IPS-15b (cell line): ENCODE results near the gene RGS7.
"Not testable (repeated sequence)": the region's sequence is repeated elsewhere in the genome, so short reads cannot be mapped to it uniquely, and the experiment has no call there.

Source experiments
- H3K27me3 ChIP-seq: one replicate; pipeline ENCODE4 v1.6.1; 2013; ENCODE audit warnings: low read length; ENCODE audit not compliant: control insufficient read depth, insufficient read depth
- H3K36me3 ChIP-seq: one replicate; pipeline ENCODE4 v1.6.1; 2013; ENCODE audit warnings: low read length; ENCODE audit not compliant: control insufficient read depth, insufficient read depth
- H3K4me1 ChIP-seq: one replicate; pipeline ENCODE4 v1.6.1; 2013; ENCODE audit warnings: mild to moderate bottlenecking, low read length; ENCODE audit not compliant: control insufficient read depth, insufficient read depth
- H3K4me3 ChIP-seq: one replicate; pipeline ENCODE4 v1.5.1; 2013; ENCODE audit warnings: low read depth, low read length
- H3K9ac ChIP-seq: one replicate; pipeline ENCODE4 v1.6.1; 2013; ENCODE audit warnings: low read depth, mild to moderate bottlenecking, low read length
- H3K9me3 ChIP-seq: one replicate; pipeline ENCODE4 v1.6.1; 2013; ENCODE audit warnings: mild to moderate bottlenecking, low read length; ENCODE audit not compliant: control insufficient read depth, insufficient read depth

The RGS7 gene

DNA sequence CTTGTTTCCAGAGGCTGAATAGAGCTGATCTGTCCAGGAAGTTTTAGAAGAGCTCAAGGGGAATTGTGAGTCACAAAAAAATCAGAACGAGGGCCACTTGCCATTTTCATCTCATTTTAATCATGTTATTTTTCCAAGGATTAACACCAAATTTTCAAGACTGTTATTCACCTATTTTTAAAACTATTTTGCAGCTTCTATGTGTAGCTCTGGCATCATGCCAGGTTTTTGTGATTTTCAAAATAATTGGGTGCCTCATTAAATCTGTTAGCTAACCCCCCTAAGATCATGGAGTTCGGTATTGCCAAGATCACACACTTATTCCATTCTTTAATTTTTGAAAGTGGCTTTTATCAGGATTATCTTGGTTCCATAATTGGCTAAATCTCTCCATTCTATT is 90.9 kb downstream of the RGS7 start:
- Histone ChIP-seq H3K4me1 (no peaks in the 10 kb centered on the region), H3K4me3 (no peak overlapping the region), H3K9ac (no peak overlapping the region), H3K9me3 (no peaks in the 10 kb centered on the region), H3K27me3 (no peaks in the 10 kb centered on the region), H3K36me3 (no peaks in the 10 kb centered on the region)

DNA sequence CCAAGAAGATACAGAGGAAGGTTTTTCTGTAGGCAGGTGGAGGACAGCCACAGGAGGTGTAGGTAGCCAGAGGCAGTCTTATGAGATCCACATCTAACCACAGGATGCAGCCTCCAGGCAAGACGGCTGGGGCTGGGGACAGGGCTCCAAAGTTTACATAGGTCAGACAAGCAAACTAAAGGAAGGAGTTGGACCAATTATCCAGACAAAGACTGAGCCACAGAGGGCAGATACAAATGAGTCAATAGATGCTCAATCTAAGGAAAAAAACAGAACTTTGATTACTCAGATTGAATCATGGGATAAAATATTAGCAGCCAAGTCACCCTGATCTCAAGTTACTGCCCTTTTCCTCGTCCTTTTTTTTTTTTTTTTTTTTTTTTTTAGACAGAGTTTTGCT is 91.6 kb downstream of the RGS7 start:
- Histone ChIP-seq H3K4me1 (no peaks in the 10 kb centered on the region), H3K4me3 (no peak overlapping the region), H3K9me3 (no peaks in the 10 kb centered on the region), H3K27me3 (no peaks in the 10 kb centered on the region), H3K36me3 (no peaks in the 10 kb centered on the region), H3K9ac (no peak overlapping the region)

DNA sequence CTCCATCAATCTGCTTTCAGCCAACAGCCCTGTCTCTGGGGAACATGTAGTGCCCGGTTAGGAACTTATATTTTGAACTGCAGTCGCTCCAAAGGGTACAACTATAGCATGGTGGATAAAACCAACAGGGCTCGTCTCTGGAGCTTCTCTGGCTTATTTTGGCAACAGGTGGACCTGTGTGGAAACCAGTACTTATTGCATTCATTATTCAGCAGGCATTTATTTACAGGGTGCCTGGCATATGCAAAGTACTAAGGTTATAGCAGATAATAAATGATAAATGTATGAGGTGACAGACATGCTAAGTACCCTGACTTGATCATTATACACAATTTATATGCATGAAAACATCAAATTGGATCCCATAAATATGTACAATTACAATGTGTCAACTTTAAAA is 93.7 kb downstream of the RGS7 start:
- H3K9ac ChIP-seq: no peak overlapping the region
- no peaks in the 10 kb centered on the region for H3K27me3 ChIP-seq
- no peaks in the 10 kb centered on the region for H3K9me3 ChIP-seq
- no peak overlapping the region for H3K4me3 ChIP-seq
- H3K36me3 ChIP-seq: no peaks in the 10 kb centered on the region
- H3K4me1 ChIP-seq: no peaks in the 10 kb centered on the region

DNA sequence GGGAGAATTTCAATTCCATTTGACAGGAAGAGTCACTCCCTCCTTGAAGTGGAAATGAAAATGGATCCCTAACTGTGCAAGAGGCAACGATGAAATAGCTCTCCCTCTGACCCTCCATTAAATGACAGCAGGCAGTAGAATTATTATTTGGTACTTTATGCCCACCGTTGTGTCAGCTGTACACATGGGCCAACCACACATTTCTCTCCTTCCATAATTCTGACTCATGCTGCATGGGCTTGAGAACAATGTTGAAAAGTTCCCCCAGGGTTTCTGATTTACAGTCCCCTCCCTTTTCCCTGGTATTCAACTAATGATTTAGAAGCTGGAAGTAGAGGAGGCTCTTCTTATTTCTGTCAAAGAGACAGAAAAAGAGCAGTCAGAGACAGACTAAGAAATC is 103.5 kb downstream of the RGS7 start:
- no peak overlapping the region for H3K4me3 ChIP-seq
- no peaks in the 10 kb centered on the region for H3K27me3 ChIP-seq
- H3K9ac ChIP-seq: no peak overlapping the region
- no peaks in the 10 kb centered on the region for H3K36me3 ChIP-seq
- H3K4me1 ChIP-seq: no peaks in the 10 kb centered on the region
- no peaks in the 10 kb centered on the region for H3K9me3 ChIP-seq

DNA sequence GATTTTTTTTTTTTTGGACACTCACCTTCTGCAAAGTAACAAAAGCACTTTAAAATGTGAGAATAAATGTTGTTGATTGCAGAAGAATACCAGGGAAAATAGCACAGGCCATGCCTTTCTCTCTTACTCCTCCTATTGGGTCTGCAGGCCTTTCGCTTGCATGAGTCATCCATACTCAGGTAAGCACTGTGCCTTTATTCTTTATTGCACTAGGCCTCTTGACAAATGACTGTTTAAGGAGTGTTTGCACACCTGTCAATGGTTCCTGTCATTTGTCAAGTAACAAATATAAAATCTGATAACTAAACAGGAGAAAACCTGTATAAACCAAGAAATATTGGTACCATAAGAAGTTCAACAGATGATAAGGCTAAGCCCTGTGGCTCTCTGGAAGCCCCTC is 106.5 kb downstream of the RGS7 start:
- H3K9me3 ChIP-seq: no peaks in the 10 kb centered on the region
- no peaks in the 10 kb centered on the region for H3K36me3 ChIP-seq
- H3K27me3 ChIP-seq: no peaks in the 10 kb centered on the region
- no peak overlapping the region for H3K4me3 ChIP-seq
- H3K9ac ChIP-seq: no peak overlapping the region
- H3K4me1 ChIP-seq: peaks cover 5% of the 10 kb centered on the region

DNA sequence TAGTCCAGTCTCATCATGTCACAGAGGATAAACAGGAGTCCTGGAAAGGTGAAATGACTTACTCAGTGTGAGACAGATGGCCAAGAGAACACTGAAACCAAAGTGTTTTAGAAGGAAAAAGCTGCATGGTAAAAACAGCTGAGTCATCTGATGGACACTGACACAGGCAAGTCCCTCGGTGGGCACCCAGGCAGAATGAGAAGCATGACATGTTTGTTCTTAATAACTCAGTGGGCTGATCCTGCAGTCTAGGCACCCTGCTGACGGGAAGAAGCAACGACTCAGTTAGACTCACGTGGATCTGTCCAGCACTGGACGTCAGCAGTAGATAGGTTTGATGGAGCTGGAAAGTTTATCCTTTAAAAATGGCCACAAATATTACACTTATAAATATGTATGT is 116.9 kb downstream of the RGS7 start:
- Histone ChIP-seq H3K4me3 (no peak overlapping the region), H3K9me3 (no peaks in the 10 kb centered on the region), H3K36me3 (no peaks in the 10 kb centered on the region), H3K9ac (no peak overlapping the region), H3K27me3 (no peaks in the 10 kb centered on the region), H3K4me1 (no peaks in the 10 kb centered on the region)

DNA sequence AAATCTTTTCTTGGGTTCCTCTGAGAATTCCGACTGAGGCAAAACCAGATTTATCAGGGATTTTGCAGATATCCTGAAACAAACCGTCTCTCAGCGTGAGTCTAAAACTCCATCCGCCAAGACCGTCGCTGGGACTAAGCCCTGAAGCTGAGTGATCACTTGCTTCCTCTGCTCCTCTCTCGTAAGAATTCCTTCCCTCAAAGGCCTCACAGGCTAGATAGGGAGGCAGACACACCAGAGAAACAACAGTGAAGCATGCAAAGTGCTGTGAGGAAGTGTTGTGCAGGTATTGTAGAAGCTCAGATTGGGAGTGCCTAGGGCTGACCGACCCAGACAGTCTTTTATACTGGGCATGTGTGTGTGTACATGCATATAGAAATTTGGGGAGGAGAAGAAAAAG is 119.1 kb downstream of the RGS7 start:
- H3K27me3 ChIP-seq: no peaks in the 10 kb centered on the region
- H3K4me3 ChIP-seq: no peak overlapping the region
- no peaks in the 10 kb centered on the region for H3K9me3 ChIP-seq
- no peak overlapping the region for H3K9ac ChIP-seq
- H3K4me1 ChIP-seq: no peaks in the 10 kb centered on the region
- H3K36me3 ChIP-seq: no peaks in the 10 kb centered on the region

DNA sequence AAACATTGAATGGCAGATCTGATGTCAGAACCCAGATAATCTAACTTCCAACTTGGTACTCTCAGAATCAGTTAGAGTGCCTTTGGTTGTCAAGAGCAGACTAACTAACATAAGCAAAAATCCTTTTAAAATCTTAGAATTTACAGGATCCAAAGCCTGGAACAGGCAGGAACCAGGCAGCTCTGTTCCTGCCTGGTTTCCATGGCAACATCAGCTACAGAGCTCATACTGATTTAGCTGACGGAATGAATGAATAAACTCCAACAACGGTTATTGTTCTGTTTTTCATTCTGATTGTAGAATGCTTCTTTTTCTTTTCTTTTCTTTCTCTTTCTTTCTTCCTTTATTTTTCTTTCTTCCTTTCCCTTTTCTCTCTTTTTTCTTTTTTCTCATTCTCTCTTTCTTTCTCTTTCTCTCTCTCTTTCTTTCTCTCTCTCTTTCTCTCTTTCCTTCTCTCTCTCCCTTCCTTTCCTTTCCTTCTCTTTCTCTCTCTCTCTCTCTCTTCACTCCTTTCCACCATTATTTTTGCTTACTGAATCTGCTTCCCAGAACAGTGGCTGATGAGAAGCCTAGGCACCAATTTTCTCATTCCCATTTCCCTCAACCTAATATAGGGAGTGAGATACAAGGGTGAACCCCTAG is 121.6 kb downstream of the RGS7 start:
- Histone ChIP-seq H3K4me1 (no peaks in the 10 kb centered on the region), H3K36me3 (no peaks in the 10 kb centered on the region), H3K27me3 (no peaks in the 10 kb centered on the region), H3K9me3 (no peaks in the 10 kb centered on the region), H3K9ac (no peak overlapping the region), H3K4me3 (no peak overlapping the region)

DNA sequence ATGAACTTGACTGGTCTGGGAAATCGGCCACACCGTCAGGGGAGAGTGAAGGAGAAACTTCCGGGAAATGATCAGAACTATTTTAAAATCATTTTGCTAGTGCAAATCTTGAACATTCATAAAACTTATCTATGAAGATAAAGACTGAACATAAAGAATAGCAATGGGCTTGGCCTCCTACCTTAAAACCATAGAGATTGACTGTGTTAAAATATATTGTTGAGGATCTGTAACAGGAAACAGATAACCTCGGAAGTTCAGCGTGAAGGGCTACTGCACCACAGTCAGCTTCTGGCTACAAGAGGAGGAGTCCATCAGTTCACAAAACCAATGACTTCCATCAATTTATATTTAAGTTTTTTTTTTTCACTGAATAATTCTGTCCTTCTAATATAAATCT is 127.3 kb downstream of the RGS7 start:
- Histone ChIP-seq H3K27me3 (no peaks in the 10 kb centered on the region), H3K9me3 (no peaks in the 10 kb centered on the region), H3K4me1 (peaks cover 3% of the 10 kb centered on the region), H3K36me3 (no peaks in the 10 kb centered on the region), H3K9ac (no peak overlapping the region), H3K4me3 (no peak overlapping the region)

DNA sequence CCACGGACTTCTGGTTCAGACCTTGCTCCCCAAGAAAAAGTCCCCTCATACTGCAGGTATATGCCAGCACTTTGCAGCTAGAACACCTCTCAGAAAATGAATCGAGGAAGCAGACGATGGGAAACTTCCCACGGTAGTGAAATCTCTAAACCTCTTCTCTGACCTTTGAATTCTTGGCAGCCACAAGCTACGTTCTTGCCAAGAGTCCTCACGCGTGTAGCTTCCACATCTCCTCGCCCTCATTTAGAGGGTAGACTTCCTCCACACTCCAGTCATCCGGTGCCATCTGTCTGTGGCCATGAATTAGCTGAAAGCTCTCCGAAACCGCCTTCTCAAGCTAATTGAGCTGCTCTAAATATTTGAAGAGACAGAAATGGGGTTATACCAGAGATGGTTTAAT is 127.8 kb downstream of the RGS7 start:
- Histone ChIP-seq H3K27me3 (no peaks in the 10 kb centered on the region), H3K4me1 (peaks cover 3% of the 10 kb centered on the region), H3K9ac (no peak overlapping the region), H3K4me3 (no peak overlapping the region), H3K36me3 (no peaks in the 10 kb centered on the region), H3K9me3 (no peaks in the 10 kb centered on the region)

DNA sequence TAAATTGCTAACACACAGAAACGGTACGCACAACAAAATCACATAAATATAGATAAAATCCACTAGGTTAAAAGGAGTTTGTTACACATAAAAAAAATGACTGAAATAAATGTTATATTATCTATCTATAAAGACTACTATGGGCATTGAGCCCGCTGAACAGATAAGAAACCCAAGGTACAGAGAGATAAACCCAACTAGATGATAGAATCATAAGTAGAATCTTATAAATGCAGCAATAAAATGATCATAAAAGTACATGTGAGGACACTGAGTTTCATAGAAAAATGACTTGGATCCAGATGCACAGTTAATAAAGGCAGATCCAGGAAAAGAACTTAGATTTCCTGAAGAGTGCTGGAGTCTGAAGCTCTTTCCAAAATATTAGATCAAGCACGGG is 128.7 kb downstream of the RGS7 start:
- Histone ChIP-seq H3K4me3 (no peak overlapping the region), H3K4me1 (peaks cover 3% of the 10 kb centered on the region), H3K9me3 (no peaks in the 10 kb centered on the region), H3K36me3 (no peaks in the 10 kb centered on the region), H3K27me3 (no peaks in the 10 kb centered on the region), H3K9ac (no peak overlapping the region)

DNA sequence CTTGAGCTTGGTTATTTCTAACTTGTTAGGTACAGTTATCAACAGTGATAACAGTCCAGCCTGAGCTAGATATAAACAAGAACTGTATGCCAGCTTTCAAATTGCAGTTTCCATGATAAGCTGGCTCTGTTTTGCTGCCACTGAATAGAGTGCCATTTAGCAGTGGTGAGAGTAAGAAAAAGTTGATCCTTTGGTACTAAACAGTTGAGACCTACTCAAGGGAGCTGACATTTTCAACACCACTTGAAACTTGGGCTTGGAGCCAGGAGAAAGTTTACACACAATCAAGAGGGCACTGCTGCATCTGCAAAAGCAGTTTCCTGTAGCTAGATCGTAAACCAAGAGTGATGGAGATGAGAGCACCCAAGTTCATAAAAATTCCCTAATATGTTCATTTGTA is 131.3 kb downstream of the RGS7 start:
- H3K27me3 ChIP-seq: no peaks in the 10 kb centered on the region
- H3K4me1 ChIP-seq: peaks cover 3% of the 10 kb centered on the region
- no peak overlapping the region for H3K9ac ChIP-seq
- H3K36me3 ChIP-seq: no peaks in the 10 kb centered on the region
- no peaks in the 10 kb centered on the region for H3K9me3 ChIP-seq
- no peak overlapping the region for H3K4me3 ChIP-seq

DNA sequence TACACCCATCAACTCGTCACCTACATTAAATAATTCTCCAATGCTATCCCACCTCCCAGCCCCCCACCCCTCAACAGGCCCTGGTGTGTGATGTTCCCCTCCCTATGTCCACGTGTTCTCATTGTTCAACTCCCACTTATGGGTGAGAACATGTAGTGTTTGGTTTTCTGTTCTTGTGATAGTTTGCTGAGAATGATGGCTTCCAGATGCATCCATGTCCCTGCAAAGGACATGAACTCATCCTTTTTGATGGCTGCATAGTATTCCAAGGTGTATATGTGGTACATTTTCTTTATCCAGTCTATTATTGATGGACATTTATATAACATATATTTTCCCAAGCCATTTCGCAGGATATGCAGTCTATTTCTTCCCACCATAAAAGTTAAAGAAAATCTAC is 132.8 kb downstream of the RGS7 start:
- not testable (repeated sequence) for H3K9ac ChIP-seq, H3K27me3 ChIP-seq, H3K4me3 ChIP-seq, H3K4me1 ChIP-seq, H3K9me3 ChIP-seq, H3K36me3 ChIP-seq
